Measurements from ENCODE around the gene SLC12A5. TPM values are rescaled to one million over a fixed set of nuclear protein-coding genes. Genes with fewer than 3 reads are reported as not detected.

The SLC12A5 gene
- total RNA-seq, 4 donors from 2014 or later, result not detected

GRCh38 chr20:46073443-46073842 lies 44.4 kb downstream of the SLC12A5 start:
- H3K4me1 ChIP-seq, result no peaks in the 10 kb centered on the region
- intact Hi-C loops (cut with DNase I; ENCODE audit: low total_unique reads), result no loop called here
- in situ Hi-C loops (cut with MboI; ENCODE audit: low pct_ligation_motif_present in 1 of 4, low pct_unique_long_range_greater_than_20kb in 1 of 4, low sequenced_read_pairs in 3 of 4), result no loop called here
- TF ChIP-seq, protein P1, sequence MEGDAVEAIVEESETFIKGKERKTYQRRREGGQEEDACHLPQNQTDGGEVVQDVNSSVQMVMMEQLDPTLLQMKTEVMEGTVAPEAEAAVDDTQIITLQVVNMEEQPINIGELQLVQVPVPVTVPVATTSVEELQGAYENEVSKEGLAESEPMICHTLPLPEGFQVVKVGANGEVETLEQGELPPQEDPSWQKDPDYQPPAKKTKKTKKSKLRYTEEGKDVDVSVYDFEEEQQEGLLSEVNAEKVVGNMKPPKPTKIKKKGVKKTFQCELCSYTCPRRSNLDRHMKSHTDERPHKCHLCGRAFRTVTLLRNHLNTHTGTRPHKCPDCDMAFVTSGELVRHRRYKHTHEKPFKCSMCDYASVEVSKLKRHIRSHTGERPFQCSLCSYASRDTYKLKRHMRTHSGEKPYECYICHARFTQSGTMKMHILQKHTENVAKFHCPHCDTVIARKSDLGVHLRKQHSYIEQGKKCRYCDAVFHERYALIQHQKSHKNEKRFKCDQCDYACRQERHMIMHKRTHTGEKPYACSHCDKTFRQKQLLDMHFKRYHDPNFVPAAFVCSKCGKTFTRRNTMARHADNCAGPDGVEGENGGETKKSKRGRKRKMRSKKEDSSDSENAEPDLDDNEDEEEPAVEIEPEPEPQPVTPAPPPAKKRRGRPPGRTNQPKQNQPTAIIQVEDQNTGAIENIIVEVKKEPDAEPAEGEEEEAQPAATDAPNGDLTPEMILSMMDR (IDR thresholded peaks at IDR 0.05), result no peak
- no peak for TF ChIP-seq POLR2AphosphoS5 (IDR thresholded peaks at IDR 0.05)
- TF ChIP-seq POLR2A (IDR thresholded peaks at IDR 0.05), result no peak
- TF ChIP-seq EP300 (IDR thresholded peaks at IDR 0.05; ENCODE audit: low read depth), result no peak
- no peak for DNase-seq
- no peak overlapping the region for H3K4me3 ChIP-seq
- H3K9me3 ChIP-seq, result no peaks in the 10 kb centered on the region
- H3K27me3 ChIP-seq, result no peaks in the 10 kb centered on the region
- H3K36me3 ChIP-seq, result peaks cover 0 to 25% (median 12%) of the 10 kb centered on the region in 4 donors
- H3K27ac ChIP-seq, result no peak overlapping the region
- 80 to 89% methylated on average over 1 to 3 of the region's 3 CpGs for WGBS, 2 donors (ENCODE audit: low coverage in 1 of 2)

DNA sequence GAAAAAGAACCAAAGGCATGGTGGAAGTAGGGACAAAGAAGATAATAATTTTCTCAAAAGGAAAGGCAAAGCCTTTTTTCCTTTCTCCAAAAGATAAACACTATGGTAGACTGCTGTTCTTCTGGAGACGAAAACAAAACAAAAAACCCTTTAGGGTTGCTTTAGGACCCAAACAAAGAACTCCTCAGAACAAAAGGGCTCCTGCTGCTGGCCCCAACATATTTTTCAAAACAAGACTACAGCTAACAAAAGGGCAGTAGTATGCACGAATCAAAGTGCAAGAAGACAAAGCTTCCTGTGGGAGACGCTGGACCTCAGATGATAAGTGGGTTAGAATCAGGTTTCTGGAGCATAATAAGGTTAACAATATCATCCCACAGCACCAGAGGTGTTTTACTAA lies 45.0 kb downstream of the SLC12A5 start:
- H3K9me3 ChIP-seq, result no peaks in the 10 kb centered on the region
- WGBS, 2 donors (ENCODE audit: low coverage in 1 of 2), result 85 to 86% methylated on average over 3 of the region's 3 CpGs
- no peaks in the 10 kb centered on the region for H3K27me3 ChIP-seq
- TF ChIP-seq EP300 (IDR thresholded peaks at IDR 0.05; ENCODE audit: low read depth), result no peak
- no peak for TF ChIP-seq POLR2AphosphoS5 (IDR thresholded peaks at IDR 0.05)
- TF ChIP-seq, protein P1 (IDR thresholded peaks at IDR 0.05), result no peak
- no peak for TF ChIP-seq POLR2A (IDR thresholded peaks at IDR 0.05)
- H3K27ac ChIP-seq, result no peak overlapping the region
- no peak for DNase-seq
- in situ Hi-C loops (cut with MboI; ENCODE audit: low pct_ligation_motif_present in 1 of 4, low pct_unique_long_range_greater_than_20kb in 1 of 4, low sequenced_read_pairs in 3 of 4) (no loop called here), intact Hi-C loops (cut with DNase I; ENCODE audit: low total_unique reads) (no loop called here)
- H3K4me3 ChIP-seq, result no peak overlapping the region
- no peaks in the 10 kb centered on the region for H3K4me1 ChIP-seq
- peaks cover 0 to 27% (median 12%) of the 10 kb centered on the region in 4 donors for H3K36me3 ChIP-seq

GRCh38 chr20:46076806-46077205 lies 47.8 kb downstream of the SLC12A5 start:
- no peak overlapping the region for H3K27ac ChIP-seq
- H3K36me3 ChIP-seq, result peaks cover 0 to 25% (median 6%) of the 10 kb centered on the region in 4 donors
- in situ Hi-C loops (cut with MboI; ENCODE audit: low pct_ligation_motif_present in 1 of 4, low pct_unique_long_range_greater_than_20kb in 1 of 4, low sequenced_read_pairs in 3 of 4), result no loop called here
- no peaks in the 10 kb centered on the region for H3K27me3 ChIP-seq
- peaks cover 0 to 17% (median 2%) of the 10 kb centered on the region in 4 donors for H3K4me1 ChIP-seq
- TF ChIP-seq EP300 (IDR thresholded peaks at IDR 0.05; ENCODE audit: low read depth), result no peak
- TF ChIP-seq POLR2AphosphoS5 (IDR thresholded peaks at IDR 0.05), result no peak
- TF ChIP-seq POLR2A (IDR thresholded peaks at IDR 0.05), result no peak
- TF ChIP-seq, protein P1 (IDR thresholded peaks at IDR 0.05), result no peak
- no peak for DNase-seq
- H3K9me3 ChIP-seq, result no peaks in the 10 kb centered on the region
- 87% methylated on average over 7 of the region's 7 CpGs; no CpG with 5 or more reads in 1 of the 2 donors for WGBS, 2 donors (ENCODE audit: low coverage in 1 of 2)
- no peak overlapping the region for H3K4me3 ChIP-seq
- intact Hi-C loops (cut with DNase I; ENCODE audit: low total_unique reads), result no loop called here

- in situ Hi-C loops (cut with MboI; ENCODE audit: low pct_ligation_motif_present in 1 of 4, low pct_unique_long_range_greater_than_20kb in 1 of 4, low sequenced_read_pairs in 3 of 4) (no loop called here), intact Hi-C loops (cut with DNase I; ENCODE audit: low total_unique reads) (no loop called here)
- TF ChIP-seq, protein P1 (IDR thresholded peaks at IDR 0.05), result no peak
- no peak for TF ChIP-seq POLR2AphosphoS5 (IDR thresholded peaks at IDR 0.05)
- H3K27ac ChIP-seq, result no peak overlapping the region
- WGBS, 2 donors (ENCODE audit: low coverage in 1 of 2), result 95 to 100% methylated on average over 2 to 8 of the region's 8 CpGs
- no peak overlapping the region for H3K4me3 ChIP-seq
- DNase-seq, result no peak
- peaks cover 0 to 27% (median 7%) of the 10 kb centered on the region in 4 donors for H3K4me1 ChIP-seq
- no peaks in the 10 kb centered on the region for H3K9me3 ChIP-seq
- H3K27me3 ChIP-seq, result no peaks in the 10 kb centered on the region
- H3K36me3 ChIP-seq, result peaks cover 0 to 25% (median 6%) of the 10 kb centered on the region in 4 donors
These were observed 48.8 kb downstream of the SLC12A5 start for GRCh38 chr20:46077642-46078305.

Data from transverse colon (tissue), 4 donors.